GM15510 (cell line): ENCODE data around the gene MIA2.

Source experiments
- POLR2A ChIP-seq: IDR thresholded peaks from 3 replicates; pipeline ENCODE4 v1.6.1; 2011; ENCODE audit warnings: borderline replicate concordance; ENCODE audit not compliant: insufficient read length; ENCODE audit errors: extremely low read depth

Gene MIA2

DNA sequence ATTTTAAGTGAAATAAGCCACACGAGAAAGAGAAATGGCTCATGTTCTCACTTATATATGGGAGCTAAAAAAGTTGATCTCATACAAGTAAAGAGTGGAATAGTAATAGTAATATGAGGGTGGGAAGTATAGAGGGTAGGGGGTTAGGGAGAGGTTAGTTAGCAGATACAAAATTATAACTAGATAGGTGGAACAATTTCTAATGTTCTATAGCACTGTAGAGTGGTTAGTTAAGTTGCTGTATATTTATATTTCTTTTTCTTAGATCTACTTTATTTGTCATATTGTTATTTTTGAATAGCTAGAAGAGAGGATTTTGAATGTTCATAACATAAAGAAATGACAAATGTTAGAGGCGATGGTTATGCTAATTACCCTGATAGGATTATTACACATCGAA, 74.1 kb downstream of the MIA2 start:
- no peak for TF ChIP-seq POLR2A

- TF ChIP-seq POLR2A = no peak
Observed at GRCh38 chr14:39310051-39310450, 76.3 kb downstream of the MIA2 start.

DNA sequence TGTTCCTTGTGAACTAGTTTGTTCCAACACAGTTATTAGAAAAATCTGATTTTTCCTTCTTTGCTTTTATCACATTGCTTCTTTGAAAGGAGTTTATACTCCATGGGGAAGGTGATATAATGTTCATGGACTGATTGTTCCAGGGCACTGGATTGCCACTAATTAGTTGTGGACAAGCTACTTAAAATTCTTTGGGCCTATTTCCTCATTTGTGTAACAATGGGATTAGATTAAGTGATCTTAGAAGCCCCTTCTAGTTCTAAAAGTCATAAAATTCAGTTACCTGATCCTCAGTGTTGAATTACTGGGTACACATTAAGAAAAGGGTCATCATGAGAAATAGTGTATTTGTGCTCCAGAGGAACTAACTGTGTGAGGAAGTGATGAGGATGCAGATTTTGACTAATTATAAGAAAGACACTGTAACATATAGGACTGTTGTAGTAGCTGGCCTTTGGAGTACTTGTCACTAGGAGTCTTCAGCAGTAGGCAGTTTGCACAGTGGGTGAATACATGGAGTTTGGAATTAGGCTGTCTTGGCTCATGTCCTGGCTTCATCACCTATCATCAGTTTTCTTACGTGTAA, 82.2 kb downstream of the MIA2 start:
- TF ChIP-seq POLR2A = no peak

GRCh38 chr14:39316830-39317553, 83.3 kb downstream of the MIA2 start:
- TF ChIP-seq POLR2A = no peak

DNA sequence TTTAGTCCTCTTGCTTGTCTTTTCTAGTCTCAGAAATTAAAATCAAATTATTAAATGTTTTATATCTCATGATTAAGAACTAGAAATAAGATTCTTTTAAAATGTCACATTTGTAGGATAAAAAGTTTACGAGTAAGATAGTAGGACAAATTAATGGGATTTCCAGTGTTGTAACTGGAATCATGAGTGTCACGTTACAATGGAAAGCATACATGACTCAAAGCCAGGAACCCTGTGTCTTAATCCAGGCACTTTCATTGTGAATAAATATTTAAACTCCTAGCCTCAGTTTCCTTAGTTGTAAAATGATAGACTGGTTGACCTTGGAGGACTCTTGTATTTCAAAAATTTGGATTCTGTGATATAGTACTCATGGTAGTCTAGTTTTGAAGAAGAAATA, 84.9 kb downstream of the MIA2 start:
- TF ChIP-seq POLR2A = no peak

GRCh38 chr14:39319381-39319780, 85.7 kb downstream of the MIA2 start:
- TF ChIP-seq POLR2A = no peak

DNA sequence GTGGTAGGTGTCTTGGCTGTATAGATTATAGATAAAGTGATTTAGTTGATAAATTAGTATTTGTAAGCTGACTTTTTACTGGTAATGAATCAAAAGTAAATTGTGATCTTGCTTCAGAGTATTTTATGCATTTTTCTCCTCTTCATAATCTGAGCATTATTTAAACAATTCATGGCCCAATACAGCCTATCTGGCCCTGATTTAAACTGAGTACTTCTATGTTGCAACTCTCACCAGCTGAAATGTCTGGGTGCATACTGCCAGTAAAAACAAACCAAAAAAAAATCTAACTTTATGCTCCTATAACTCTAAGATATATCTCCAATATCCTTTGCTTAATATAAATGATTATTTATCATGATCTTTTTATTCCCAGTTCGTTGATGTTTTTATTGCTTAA, 86.6 kb downstream of the MIA2 start:
- no peak for TF ChIP-seq POLR2A

DNA sequence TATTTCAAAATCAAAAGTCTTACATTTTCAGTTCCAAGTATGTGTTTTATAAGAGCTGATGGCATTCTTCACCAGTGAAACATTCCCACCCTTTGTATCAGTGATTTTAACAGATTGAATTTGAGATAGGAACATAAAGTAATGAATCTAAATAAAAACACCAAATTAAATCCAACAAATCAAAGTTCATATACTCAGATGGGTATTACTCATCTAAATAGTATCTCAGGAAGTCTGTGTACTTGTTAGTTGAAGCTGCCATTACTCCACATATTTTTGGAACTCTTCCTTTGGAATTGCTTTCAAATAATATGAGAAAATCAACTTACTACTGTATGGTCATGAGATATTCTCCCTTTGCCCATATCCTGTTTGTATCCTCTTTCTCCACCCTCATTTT, 89.1 kb downstream of the MIA2 start:
- TF ChIP-seq POLR2A = no peak

DNA sequence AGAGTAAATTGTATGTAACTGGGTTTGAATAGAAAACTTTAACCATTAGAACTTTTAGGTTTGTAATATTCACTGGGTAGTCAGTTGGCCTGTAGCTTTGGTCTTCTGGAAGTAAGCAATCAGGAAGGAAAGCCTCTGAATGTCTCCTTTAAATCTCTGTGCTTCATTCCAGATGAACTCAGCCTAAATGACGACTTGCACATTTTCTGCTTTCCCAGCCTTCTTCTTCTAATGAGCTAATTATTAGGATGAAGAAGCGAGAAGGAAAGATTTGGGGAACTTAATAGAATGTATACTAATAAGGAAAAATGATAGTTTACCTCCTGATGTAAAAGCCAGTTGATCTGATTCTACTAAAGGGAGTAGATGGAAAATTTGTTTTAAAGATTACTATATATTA, 90.4 kb downstream of the MIA2 start:
- no peak for TF ChIP-seq POLR2A

DNA sequence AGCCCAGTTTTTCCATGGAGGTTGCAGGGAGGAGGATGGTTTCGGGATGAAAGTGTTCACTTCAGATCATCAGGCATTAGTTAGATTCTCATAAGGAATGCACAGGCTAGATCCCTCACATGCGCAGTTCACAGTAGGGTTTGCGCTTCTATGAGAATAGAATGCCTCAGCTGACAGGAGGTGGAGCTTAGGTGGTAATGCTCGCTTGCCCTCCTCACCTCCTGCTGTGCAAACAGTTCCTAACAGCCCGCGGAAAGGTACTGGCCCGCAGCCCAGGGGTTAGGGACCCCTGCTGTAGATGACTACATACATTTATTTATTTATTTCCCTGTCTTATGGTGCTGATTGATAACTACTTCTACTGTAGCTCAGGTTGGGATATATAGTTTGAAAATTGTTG, 105.3 kb downstream of the MIA2 start:
- TF ChIP-seq POLR2A = no peak

GRCh38 chr14:39342768-39343167, 109.1 kb downstream of the MIA2 start:
- no peak for TF ChIP-seq POLR2A

DNA sequence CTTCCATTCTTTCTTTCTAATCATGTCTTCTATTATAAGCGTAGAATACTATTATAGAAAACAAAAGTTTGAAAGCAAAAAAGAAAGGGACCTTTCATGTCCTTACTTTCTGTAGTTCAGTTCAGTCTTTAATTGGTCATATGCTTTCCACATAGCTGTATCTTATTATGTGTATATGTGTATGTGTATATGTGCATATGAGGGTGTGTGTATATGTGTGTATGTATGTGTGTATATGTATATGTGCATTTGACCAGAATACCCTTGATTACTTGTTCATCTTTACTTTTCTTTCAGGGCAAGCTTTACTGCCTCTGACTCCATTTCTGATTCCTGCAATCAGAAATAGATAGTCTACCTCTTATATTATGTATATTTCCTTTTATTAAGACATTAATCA, 109.9 kb downstream of the MIA2 start:
- no peak for TF ChIP-seq POLR2A

DNA sequence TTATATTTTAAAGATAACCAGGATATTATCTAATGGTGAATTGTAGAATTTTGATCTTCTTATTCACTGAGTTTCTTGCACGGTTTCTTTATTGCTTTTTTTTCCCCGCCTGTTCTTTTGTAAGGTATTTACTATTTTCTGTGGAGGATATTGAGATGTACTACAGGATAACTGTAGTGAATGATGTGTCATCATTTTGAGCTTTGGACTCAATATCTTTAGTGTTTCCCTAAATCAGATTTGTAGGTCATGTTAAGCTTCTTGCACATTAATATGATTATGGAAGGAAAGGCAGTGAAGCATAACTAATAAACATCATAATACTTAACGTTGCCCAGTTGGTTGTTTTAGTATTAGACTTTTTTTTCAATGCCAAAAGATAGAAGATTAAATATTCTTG, 117.2 kb downstream of the MIA2 start:
- TF ChIP-seq POLR2A = no peak

DNA sequence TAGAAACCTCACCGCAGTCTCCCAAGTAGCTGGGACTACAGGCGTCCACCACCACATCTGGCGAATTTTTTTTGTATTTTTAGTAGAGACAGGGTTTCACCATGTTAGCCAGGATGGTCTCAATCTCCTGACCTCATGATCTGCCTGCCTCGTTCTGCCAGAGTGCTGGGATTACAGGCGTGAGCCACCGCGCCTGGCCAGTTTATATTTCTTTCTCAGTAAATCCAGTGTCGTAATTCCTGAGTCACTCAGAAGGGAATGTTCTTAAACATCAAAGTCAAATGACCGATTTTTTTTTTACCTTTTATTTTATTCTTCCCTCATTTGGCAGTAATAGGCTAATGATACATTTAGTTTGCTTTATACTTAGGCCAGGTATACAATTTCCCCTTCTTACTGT, 118.0 kb downstream of the MIA2 start:
- no peak for TF ChIP-seq POLR2A

GRCh38 chr14:39360316-39360715, 126.6 kb downstream of the MIA2 start:
- no peak for TF ChIP-seq POLR2A

- no peak for TF ChIP-seq POLR2A
Observed at GRCh38 chr14:39364509-39364908, 130.8 kb downstream of the MIA2 start.
